DMS53 treated with DMSO at 0.1 percent for 48 hours (cell line): Measurements from ENCODE around the gene SLC38A9.

Source experiments
- DNase-seq: peaks from one replicate; lab custom pipeline; 2025; ENCODE audit not compliant: unreplicated experiment; lab: John Stamatoyannopoulos, UW

The SLC38A9 gene

GRCh38 chr5:55584398-55585205, 127.5 kb downstream of the SLC38A9 start:
- no peak for DNase-seq

GRCh38 chr5:55583578-55583977, 128.5 kb downstream of the SLC38A9 start:
- DNase-seq, result no peak

GRCh38 chr5:55582256-55582655, 129.9 kb downstream of the SLC38A9 start:
- DNase-seq, result no peak

- no peak for DNase-seq
Observed at GRCh38 chr5:55580042-55580441, 132.1 kb downstream of the SLC38A9 start.

- DNase-seq, result no peak
Observed at GRCh38 chr5:55578771-55579170, 133.4 kb downstream of the SLC38A9 start.

- DNase-seq, result no peak
Observed at GRCh38 chr5:55577353-55578060, 134.6 kb downstream of the SLC38A9 start.

- DNase-seq, result no peak
Observed at GRCh38 chr5:55576661-55577060, 135.5 kb downstream of the SLC38A9 start.
